ENCODE data around the gene KAT7.

KAT7 gene

DNA sequence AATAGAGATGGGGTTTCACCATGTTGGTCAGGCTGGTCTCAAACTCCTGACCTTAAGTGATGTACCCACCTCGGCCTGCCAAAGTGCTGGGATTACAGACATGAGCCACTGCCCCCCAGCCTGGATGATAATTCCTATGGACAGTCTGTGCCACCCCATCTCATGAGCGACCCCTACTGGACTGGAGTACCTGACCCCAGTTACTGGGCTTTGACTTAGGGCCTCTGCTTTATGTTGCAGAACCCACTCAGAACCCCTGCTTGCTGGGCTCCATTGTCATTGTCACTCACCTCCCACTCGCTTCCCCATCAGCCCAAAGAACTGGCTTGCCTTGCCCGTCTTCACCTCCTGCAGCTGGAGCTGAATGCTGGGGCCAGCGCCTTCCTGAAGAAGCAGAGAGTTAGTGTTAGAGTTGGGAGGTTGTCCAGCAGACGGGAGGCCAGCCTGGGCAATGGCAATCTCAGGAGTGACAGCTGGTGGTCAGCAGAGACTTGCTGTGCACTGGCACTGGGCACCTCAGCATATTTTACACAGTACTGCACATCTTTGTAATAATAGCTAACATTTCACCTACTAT is 55.4 kb downstream of the KAT7 start:
- DNase-seq: no peak

DNA sequence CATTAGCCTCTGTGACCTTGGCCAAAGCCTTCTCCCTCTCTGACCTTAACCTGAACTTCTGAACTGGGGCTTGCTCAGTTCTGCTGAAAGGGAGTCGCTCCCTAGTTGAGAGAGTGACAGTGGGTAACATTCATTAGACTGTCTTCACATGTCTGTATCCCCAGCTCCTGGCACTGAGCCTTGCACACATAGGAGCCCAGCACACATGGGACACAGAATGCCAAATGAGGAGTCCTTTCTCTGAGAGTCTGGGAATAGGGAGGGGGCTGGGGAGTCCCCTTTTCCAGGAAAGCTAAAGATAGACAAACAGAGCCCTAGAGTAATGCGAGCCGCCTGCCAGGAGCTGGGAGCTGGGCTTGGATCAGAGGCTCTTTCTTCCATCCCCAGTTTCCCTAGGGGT is 56.8 kb downstream of the KAT7 start:
- no peak for DNase-seq

DNA sequence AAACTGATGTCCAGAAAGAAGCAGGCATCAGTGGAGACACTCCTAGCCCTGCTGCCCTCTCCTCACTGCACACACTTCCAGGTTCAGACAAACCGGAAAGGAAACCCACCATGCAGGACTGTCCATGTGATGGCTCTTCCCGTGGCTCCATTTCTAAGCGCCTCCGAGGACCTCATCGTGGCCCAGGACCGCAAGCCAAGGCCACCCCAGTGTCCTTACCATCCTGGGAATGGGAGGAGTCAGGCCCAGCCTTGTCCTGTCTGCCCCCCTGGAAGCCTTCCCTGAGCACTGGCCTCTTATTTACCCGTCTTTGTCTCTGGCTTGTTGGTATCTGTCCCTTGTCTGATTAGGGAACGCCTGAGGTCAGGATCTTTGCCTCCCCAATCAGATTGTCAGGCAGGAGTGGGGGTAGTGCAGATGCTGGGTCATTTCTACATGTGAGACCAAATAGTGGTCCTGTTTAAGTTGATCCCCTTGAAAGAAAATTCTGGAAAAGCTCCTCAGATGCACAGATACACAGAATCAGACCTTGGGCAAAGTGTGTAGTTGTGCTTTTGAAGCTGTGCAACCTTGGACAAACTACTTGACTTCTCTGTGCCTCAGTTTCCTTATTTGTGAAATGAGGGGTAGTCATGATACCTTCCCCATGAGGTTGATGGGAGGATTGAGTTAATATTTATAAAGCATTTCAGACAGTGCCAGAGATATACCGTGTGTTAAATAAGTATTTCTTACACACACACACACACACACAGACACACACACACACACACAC is 58.6 kb downstream of the KAT7 start:
- no peak for DNase-seq

DNA sequence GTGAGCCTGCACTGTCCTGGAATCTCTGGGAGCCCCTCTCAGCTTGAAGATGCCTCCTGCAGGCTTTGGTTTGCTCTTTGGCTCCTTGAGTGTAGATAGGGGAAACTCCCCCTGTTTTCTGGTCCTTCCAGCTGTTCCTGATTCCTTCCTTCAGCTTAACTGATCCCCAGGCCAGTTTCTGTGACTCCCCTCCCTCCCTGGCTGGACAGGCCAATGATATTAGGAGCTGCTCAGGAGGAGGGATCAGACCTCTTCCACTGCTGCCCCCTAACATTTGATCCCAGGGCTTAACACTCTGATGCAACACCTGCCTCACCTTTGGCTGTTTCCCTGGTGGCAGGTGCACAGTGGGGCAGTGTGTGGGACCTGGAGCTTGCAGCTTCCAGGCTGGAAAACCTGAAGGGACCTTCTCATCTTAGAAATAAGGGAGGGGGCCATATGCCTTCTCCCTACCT is 59.6 kb downstream of the KAT7 start, which contains the start of gene TAC4:
TSS of gene TAC4 (minus strand) at position 51 of the 455 bp plus-strand sequence. CDS start 52 bp downstream, outside the sequence.
- no peak for DNase-seq

DNA sequence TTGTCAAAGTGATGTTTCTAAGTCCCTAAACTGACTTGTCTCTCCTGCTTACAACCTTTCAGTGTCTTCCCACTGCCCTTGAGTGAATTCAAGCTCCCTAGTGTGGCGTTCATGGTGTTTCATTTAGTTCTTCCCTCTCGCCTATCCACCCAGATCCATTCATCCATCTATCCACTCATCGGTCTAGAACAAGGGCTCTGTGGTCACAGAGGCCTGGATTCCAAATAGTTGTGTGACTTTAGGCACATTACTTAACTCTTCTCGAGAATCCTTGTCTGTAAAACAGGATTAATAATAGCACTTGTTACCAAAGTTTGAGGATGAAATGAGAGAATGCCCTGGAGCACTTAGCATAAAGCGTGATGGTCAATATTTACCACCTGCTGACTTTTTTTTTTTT is 60.3 kb downstream of the KAT7 start:
- no peak for DNase-seq

DNA sequence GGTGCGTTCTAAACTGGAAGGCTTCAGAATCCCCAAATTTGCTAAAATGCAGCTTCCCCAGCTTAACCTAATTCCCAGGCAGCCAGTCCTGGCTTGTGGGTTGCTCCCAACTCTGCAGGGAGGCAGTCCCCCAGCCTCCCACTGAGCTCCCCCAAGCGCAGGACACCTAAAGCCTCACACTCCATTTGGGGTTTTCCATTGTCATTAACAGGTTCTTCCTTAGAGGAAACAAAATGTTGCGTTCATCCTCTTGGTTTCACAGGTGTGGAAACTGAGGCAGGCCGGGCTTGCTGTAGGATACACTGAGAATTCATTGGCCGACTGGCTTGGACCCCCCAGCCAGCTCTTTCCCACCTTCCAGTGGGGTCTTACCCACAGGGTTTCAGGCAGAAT is 61.7 kb downstream of the KAT7 start:
- no peak for DNase-seq

DNA sequence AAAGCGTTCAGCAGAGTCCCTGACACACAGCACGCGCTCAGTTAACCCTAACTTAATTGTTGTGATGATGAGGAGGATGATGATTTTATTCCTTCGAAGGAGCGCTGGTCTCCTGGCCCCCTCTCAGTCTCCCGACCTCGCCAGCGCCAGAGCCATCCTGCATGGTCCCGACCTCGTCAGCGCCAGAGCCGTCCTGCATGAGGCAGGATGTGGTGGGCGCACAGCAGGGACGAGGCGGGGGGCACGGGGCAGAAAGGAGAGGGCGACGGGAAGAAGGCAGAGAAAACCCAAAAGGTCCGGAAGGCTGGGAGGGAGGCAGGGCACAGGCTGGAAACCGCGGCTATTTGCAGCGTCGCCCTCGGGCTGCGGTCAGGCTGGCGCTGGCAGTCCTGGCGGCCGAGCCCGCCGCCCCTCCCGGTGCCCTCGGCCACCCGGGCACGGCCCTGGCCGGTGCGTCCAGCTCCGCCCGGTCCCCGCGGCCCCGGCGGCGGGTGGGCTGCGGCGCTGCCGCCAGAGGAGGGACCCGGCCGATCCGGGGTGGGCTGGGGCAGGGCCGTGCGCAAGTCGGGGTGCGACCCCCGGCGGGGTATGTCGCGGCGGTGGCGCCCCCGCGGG is 62.4 kb downstream of the KAT7 start:
- DNase-seq: no peak

DNA sequence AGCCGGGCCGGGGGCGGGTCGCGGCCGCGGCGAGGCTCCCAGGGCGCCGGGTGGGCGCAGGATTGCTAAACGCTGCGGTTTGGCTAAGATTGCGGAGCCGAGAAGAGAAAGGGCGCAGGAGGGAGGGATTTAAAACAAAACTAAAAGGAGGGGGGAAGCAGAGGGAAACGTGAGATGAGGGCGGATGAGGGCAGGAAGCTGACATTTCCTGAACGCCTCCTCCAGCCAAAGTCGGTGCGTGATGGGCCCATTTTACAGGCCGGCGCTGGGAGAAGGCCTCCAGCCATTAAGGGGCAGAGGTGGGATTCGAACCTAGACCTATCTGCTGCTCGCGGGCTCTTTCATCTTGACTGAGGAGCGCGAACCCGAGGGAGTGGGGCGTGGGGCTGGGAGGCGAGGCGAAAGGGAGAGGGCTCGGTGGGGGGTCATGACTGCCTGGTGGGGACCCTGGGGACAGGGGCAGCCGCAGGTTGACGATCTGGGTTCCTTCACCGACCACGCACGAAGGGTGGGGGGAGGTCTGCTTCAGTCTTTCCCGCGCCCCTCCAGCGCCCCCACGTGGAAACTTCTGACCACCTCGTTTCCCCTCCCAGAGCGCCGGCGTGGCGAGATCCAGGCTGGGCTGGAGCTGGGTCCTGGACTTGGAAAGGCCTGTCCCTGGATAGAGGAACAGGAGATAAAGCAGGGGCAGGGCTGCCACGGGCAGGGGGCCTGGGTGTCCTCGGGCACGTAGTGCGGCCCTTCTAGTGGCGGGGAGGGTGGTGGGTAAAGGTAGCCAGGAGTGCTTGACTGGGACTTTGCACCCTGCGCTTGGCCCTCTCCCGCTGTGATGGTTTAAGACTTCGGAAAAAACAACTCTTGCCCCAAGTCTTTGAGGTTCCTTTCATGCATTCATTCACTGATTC is 63.2 kb downstream of the KAT7 start:
- DNase-seq: no peak

DNA sequence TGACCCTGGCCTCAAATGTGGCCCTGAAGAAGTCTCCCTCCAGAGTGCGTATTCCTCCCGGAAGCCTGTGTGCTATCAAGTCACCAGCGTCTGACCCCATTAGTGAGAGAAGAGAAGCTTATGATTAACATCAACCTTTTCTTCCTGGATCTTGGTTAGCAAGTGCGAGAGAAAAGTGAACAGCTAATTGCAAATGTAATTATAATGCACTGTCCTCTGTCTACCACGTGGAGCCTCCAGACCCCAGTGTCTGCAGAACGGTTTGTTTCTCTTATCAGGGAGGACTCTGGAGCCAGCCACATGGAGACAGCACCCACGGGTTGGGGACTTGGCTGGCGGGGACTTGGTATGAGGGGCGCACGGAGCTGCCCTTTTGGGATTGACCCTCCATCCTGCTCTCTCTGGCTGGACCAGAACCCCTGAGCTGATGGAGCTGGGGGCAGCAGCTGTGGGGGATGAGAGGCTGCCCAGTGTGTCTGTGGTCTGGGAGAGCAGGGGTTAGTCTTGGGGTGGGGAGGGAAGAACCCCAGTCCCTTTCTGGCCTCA is 65.1 kb downstream of the KAT7 start:
- no peak for DNase-seq

DNA sequence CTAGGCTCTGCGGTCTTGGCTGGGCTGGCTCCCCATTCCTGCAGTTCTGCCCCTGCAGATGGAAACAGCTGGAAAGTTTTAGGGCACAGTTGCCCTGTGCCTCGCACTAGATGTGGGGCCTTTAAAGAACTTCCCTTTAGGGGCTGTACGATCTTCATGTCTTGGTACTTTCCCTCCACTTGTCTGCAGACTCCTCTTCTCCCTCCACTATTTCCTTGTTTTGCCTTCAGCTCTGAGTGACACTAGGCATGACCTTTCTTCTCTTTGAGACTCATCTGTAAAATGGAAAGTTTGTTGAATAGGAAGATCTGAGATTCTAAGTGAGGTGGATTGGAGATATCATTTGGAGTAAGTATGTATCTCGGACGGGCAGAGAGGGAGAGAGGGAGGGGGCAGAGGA is 65.6 kb downstream of the KAT7 start:
- DNase-seq: no peak

DNA sequence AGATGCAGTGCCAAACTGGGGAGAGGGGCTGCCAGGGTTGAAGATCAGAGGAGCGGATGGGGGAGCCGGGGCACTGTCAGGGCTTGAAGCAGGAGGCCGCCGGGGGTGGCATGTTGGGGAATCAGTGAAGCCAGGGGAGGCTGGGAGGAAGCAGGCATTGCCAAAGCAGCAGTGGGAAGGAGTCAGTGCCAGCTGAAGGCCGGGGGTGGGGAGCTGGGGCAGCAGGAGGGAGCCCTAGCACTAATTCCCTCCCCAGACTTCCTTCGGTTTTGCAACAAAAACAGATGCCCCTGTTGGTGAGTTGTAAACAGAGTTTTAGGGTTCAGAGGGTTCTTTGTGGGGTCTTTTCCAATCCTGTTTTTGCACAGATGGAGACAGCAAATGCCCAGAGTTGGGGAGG is 70.3 kb downstream of the KAT7 start:
- no peak for DNase-seq

DNA sequence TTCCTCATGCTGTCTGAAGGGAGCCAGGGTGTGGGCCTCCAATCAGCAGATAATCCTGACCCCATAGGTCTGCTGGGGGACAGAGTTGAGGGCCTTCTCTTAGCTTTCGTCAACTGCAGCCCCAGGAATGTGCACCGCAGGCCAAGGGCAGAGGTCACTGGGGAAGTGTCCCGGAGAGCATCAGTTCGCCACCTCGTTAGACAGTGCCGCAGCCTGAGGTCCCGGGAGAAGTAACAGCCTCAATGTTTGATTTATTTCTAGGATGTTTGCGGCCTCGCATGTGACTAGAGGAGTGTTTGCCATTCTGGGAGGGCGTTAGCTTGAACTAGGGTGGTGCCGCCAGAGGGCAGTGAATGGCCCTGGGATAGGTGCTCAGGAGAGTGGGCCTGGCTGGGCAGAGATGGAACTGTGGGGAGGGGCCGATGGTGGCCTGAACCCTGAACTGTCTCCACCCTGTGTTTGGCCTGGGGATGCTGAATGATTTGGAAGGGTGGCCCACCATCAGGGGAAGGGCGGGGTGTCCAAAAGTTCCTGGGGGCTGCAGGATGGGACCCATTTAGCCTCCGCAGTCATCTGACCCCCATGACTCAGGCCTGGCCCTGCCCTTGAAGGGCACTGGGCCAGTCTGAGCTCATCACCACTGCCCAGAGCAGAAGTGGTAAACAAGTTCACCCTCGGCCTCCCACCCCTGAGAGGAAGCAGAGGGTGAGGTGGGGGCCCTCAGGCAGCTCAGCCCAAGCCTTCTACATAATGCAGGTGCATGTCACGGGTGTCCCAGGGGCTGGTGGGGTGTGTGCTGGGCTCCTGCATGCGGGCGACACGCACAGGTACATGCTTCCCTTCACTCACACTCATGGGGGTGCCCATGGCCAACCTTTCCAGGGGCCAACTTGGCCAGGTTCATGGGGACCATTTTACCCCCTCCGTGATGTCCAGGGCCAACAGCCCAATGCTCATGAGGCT is 71.8 kb downstream of the KAT7 start:
- DNase-seq: no peak

DNA sequence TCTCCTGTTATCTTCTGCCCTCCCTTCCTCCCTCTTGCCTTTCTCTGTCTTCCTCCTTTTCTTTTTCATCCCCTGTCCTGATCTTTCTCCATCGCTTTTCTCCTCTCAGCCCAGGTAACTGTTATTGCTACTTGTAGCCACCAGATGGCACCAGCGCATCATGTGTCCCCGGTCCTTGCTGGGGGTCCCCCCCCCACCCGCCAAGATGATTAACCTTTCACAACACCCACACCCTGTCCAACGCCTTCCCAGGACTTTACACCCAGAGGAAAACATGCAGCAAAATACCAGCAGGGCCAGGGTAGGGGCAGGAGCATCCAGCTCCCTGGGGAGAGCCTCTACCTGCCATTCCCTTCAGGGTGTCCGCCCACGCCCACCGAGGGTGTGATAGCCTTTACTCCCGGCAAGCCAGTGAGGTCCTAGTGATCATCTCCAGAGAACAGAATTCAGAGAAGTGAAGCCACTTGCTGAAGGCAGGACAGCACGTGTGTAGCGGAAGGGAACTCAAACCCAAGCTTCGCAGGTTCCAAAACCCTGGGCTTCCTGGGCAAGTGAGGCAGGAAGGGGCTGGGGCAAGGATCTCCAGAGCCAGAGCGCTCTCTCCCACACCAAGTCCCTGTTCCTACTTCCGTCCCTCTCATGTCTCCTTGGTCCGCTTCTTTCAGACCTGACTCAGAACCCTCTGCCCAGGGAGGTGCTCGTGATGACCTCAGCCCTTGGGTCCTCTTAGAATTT is 72.8 kb downstream of the KAT7 start:
- no peak for DNase-seq

DNA sequence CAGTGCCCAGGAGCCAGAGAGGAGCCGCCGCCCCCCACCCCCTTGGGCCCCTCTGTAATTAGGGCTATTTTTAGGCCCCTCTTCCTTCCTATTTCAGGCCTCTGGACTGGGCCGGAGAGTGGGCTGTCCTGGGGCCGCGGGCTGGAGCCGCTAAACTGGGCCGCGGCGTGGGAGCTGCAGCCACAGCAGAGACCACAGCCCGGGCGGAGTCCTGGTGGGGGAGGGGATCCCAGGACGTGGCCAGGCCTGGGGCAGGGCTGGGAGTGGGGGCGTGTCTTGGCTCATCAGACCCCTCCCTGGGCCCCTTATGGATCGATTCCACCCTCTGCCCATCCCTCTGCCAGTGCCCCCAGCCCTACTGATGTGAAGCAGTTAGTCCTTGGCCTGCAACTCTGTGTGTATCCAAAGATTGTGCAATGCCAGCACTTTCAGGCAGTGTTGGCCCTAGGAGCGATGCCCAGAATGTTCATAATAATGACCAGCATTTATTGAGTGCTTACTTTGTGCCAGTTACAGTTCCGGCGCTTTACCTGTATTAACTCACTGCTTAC is 74.4 kb downstream of the KAT7 start:
- no peak for DNase-seq

DNA sequence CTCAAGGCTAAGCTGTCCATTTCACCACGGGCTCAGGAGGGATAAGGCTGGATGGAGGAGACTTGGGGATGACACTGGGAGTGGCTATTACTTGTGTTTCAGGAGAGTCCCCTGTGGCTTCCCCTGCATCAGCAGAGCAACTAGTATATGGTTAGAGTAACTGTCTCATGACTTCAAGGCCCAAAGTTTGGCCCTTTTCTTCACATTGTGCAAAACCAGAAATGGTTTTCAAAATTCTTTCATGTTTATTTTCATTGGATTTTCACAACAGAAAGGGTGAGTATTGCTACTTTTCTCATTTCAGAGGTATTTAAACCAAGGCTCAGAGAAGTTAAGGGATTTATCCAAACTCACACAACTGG is 77.5 kb downstream of the KAT7 start:
- no peak for DNase-seq

DNA sequence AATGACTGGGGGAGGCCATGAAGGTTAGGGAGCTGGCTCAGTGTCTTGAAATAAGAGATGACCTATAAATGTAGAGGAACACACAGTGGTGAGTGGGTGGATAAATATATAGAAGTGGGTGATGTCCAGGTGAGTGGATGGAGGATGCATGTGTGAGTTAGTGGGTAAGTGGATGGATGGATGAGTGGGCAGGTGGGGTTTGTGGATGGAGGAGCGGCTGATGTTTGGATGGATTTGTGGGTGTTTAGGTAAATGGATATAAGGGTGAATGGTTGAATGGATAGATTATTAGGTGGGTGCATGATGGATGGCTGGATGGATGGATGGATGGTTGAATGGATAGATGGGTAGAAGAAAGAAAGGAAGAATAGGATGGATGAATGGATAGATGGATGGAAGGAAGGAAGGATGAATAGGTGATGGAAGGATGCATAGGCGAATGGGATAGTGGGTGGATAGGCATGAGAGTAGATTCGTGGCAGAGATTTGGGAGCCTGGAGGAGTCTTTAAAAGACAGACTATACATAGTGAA is 78.5 kb downstream of the KAT7 start:
- DNase-seq: no peak

DNA sequence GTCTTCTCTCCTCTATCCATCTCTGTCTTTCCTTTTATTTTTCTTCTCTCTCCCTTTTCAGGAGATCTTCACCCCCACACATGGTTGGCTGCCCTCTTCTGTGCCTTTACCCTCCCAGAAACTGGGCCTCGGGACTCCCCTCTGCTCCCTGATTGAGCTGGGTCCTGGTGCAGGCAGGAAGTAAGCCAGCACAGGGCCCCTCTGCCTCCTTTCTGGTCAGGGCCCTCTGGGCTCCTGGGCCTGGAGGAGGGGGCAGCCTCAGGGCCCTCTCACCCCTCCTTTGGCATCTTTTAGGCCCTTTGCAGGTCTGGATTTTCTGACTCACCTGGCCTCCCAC is 80.5 kb downstream of the KAT7 start:
- DNase-seq: no peak

DNA sequence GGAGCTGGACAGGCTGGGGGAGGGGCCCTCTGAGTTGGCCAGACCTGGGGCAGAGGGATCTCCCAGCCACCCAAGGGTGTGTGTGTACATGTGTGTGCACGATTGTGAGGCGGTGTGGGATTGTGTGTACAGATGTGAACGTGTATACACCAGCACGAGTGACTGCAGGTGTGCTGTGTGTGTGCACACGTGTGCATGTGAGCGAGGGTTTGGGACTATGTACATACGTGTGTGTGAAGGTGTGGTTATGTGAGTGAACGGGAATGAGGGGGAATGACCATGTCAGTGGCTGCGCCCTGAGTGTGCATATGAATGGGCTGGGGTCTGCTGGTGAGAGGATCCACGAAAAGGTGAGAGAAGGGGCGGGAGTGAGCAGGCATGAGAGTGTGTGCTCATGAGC is 81.8 kb downstream of the KAT7 start:
- no peak for DNase-seq

DNA sequence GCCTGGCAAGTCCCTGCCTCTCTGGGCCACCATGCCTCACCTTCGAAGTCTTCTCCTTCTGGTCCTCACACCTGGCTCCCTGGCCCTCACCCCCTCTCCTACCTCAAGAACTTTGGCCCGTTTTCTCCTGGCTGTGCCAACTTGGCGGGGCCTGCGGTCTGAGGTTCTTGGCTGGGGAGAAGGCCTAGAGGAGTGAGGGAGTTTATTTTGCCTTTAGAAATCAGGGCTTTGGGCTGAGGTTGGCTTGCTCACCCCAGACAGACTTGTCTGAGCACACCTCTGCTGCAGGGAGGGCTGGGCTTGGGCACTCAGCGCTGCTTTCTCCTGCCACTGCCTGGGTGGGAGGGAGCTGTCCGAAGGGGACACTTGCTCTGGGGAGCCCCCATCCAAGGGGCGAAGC is 82.7 kb downstream of the KAT7 start:
- no peak for DNase-seq

DNA sequence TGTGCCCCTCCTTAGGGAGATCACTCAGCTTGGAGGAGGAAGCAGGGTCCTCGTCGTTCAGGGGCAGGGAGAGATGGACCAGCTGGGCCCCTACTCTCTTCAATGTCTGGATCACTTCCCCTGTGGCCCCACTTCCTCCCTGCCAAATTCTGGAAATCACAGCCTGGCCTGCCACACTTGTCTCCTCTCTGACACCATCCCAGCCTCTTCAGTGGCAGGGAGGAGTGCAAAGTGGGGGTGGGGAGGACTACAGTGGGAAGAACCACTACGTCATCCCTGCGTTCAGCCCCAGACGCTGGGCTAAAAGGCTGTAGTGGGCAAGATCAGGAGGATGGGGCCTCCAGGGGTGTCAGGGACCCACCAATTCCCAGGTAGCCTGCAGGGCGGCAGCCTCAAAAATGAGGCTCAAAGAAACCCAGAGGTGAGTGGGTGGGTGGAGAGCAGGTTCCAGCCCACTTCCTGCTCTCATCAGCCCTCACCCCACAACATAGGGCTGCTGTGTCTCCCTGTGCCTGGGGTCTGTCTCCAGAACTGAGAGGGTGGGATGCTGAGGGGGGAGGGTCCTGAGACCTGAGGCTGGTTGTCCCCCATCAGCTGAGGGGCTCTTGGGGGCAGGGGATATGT is 84.4 kb downstream of the KAT7 start:
- no peak for DNase-seq

Measured in NCI-H1092 (cell line).